Hepatocyte (in vitro differentiated cells): Measurements from ENCODE around the gene NPBWR2.

Experiments
- CTCF ChIP-seq: fragments of 200-600 bp; sonication (generic); IDR thresholded peaks from 2 replicates; pipeline ENCODE4 v1.5.1; 2016; ENCODE audit warnings: antibody characterized with exemption, mild to moderate bottlenecking; ENCODE audit not compliant: poor library complexity
- EZH2 ChIP-seq: fragments of 200-600 bp; sonication (generic); IDR thresholded peaks from 2 replicates; pipeline ENCODE4 v1.6.1; 2016; ENCODE audit warnings: antibody characterized with exemption, mild to moderate bottlenecking, borderline replicate concordance
- EZH2phosphoT487 ChIP-seq: fragments of 200-600 bp; sonication (generic); IDR thresholded peaks from one replicate; pipeline ENCODE4 v1.6.1; 2018; ENCODE audit warnings: antibody characterized with exemption, mild to moderate bottlenecking, low read depth, moderate library complexity; ENCODE audit not compliant: unreplicated experiment, severe bottlenecking

- TF ChIP-seq CTCF (no peak), EZH2phosphoT487 (no peak), EZH2 (no peak)
These were observed 31.0 kb upstream of the NPBWR2 start for GRCh38 chr20:64138276-64138815.
